RWPE2 (cell line): ENCODE measurements around the gene CBFA2T3.

Experiments used
- ATAC-seq: fragments of 200-7000 bp; cut with Tn5 transposase; 3 replicates; pipeline ENCODE4 v1.9.1; 2021; ENCODE audit warnings: low read depth
- DNase-seq: peaks from one replicate; pipeline ENCODE4 v3.0.0-alpha.2; 2020; ENCODE audit warnings: low spot score
- H3K27ac ChIP-seq: fragments of 450-650 bp; 2 replicates; pipeline ENCODE4 v1.5.1; 2017; ENCODE audit warnings: mild to moderate bottlenecking; ENCODE audit not compliant: poor library complexity, severe bottlenecking
- H3K27me3 ChIP-seq: fragments of 250-450 bp; sonication (Bioruptor Pico); 2 replicates; pipeline ENCODE4 v1.5.1; 2021; ENCODE audit warnings: mild to moderate bottlenecking, moderate library complexity; ENCODE audit not compliant: insufficient read depth, poor library complexity, severe bottlenecking
- H3K36me3 ChIP-seq: fragments of 250-450 bp; sonication (Bioruptor Pico); 2 replicates; pipeline ENCODE4 v1.5.1; 2020; ENCODE audit warnings: low read depth, mild to moderate bottlenecking, moderate library complexity
- H3K4me1 ChIP-seq: fragments of 250-450 bp; sonication (Bioruptor Pico); 2 replicates; pipeline ENCODE4 v1.5.1; 2021; ENCODE audit warnings: mild to moderate bottlenecking, moderate library complexity; ENCODE audit not compliant: insufficient read depth, poor library complexity, severe bottlenecking
- H3K4me3 ChIP-seq: fragments of 250-450 bp; sonication (Bioruptor Pico); 2 replicates; pipeline ENCODE4 v1.5.1; 2021; ENCODE audit warnings: mild to moderate bottlenecking, moderate library complexity; ENCODE audit not compliant: severe bottlenecking
- H3K9me3 ChIP-seq: fragments of 250-450 bp; sonication (Bioruptor Pico); 2 replicates; pipeline ENCODE4 v1.5.1; 2021; ENCODE audit warnings: mild to moderate bottlenecking, moderate library complexity; ENCODE audit not compliant: severe bottlenecking
- CTCF ChIP-seq: fragments of 450-650 bp; IDR thresholded peaks from one replicate; pipeline ENCODE4 v1.5.1; 2017; ENCODE audit warnings: mild to moderate bottlenecking, moderate library complexity; ENCODE audit not compliant: poor library complexity, severe bottlenecking

Gene CBFA2T3

GRCh38 chr16:88835818-88836217 lies 141.2 kb downstream of the CBFA2T3 start:
- H3K27ac ChIP-seq = no peak overlapping the region
- H3K4me1 ChIP-seq = peaks cover 6% of the 10 kb centered on the region
- H3K36me3 ChIP-seq = peaks cover 7% of the 10 kb centered on the region; the same call in 1 of the 2 replicates
- DNase-seq (no peak), ATAC-seq (no peak)
- no peak overlapping the region for H3K4me3 ChIP-seq
- no peaks in the 10 kb centered on the region for H3K9me3 ChIP-seq
- no peak for TF ChIP-seq CTCF
- H3K27me3 ChIP-seq = no peaks in the 10 kb centered on the region

- no peak for ATAC-seq
- H3K9me3 ChIP-seq = no peaks in the 10 kb centered on the region
- no peak overlapping the region for H3K27ac ChIP-seq
- no peaks in the 10 kb centered on the region for H3K27me3 ChIP-seq
- no peak for DNase-seq
- no peak for TF ChIP-seq CTCF
- no peak overlapping the region for H3K4me3 ChIP-seq
- H3K36me3 ChIP-seq = peaks cover 7% of the 10 kb centered on the region; the same call in 1 of the 2 replicates
- H3K4me1 ChIP-seq = peaks cover 6% of the 10 kb centered on the region
Observed at GRCh38 chr16:88835383-88835782, 141.6 kb downstream of the CBFA2T3 start.

- Histone ChIP-seq H3K27ac (no peak overlapping the region), H3K27me3 (no peaks in the 10 kb centered on the region), H3K9me3 (no peaks in the 10 kb centered on the region), H3K4me3 (no peak overlapping the region), H3K4me1 (peaks cover 6% of the 10 kb centered on the region), H3K36me3 (peaks cover 3% of the 10 kb centered on the region; the same call in 1 of the 2 replicates)
- DNase-seq (no peak), ATAC-seq (no peak)
- TF ChIP-seq CTCF = no peak
Observed at GRCh38 chr16:88834670-88835069, 142.3 kb downstream of the CBFA2T3 start.

- no peaks in the 10 kb centered on the region for H3K9me3 ChIP-seq
- ATAC-seq = no peak
Observed at GRCh38 chr16:88833086-88833485, 143.9 kb downstream of the CBFA2T3 start.

GRCh38 chr16:88831838-88832237 lies 145.2 kb downstream of the CBFA2T3 start:
- TF ChIP-seq CTCF = peak; percentile 23
- peaks cover 6% of the 10 kb centered on the region for H3K4me1 ChIP-seq
- no peaks in the 10 kb centered on the region for H3K27me3 ChIP-seq
- no peak overlapping the region for H3K4me3 ChIP-seq
- DNase-seq (no peak), ATAC-seq (peak; percentile 85)
- no peaks in the 10 kb centered on the region; the same call in 1 of the 2 replicates for H3K36me3 ChIP-seq
- no peaks in the 10 kb centered on the region for H3K9me3 ChIP-seq
- no peak overlapping the region for H3K27ac ChIP-seq

More at GRCh38 chr16:88833086-88833485, 143.9 kb downstream of the CBFA2T3 start:
- Histone ChIP-seq H3K4me1 (peaks cover 6% of the 10 kb centered on the region), H3K36me3 (no peaks in the 10 kb centered on the region; the same call in 1 of the 2 replicates), H3K27ac (no peak overlapping the region), H3K4me3 (no peak overlapping the region), H3K27me3 (no peaks in the 10 kb centered on the region)
- no peak for TF ChIP-seq CTCF
- DNase-seq = no peak
